ENCODE results near the gene GPR62. TPM values are rescaled to one million over a fixed set of nuclear protein-coding genes. Genes with fewer than 3 reads are reported as not detected.
"Not testable (repeated sequence)": the region's sequence is repeated elsewhere in the genome, so short reads cannot be mapped to it uniquely, and the experiment has no call there.

GPR62 gene
- total RNA-seq, 1 donor from 2014 or later, result not detected

DNA sequence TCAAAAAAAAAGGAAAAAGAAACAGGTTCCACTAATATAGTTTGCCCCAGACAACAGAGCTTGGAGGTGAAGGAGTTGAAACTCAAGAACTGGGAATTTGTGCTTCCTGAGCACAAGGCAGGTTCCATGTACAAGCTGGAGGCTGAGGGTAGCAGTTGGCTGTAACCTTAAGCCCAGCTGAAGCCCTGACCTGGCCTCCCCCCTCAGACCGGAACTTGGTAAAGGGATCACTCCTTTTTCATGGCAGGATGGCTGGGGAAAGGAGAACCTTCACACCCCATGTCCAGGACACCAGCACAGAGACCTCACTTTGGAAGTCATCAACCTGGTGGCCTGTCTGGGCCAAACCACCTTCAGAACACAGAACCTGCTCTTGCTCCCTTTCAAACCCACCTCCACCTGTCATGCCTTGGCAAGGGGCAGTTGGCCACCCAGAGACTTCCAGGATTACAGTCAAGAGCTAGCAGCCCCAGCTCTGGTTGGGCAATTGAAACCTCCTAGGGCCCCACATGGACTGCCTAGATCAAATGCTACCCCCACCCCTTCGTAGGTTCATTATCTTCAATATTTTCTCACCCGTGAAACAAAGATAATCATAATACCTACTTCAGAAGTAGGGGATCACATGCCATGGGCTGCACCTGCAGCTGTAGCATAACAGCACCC, 37.0 kb downstream of the GPR62 start:
- DNase-seq (ENCODE audit: low read depth in 2 of 2), result no peak

- not testable (repeated sequence) for DNase-seq (ENCODE audit: low read depth in 2 of 2)
These were observed 38.5 kb downstream of the GPR62 start for GRCh38 chr3:51993657-51994056.

- no peak for DNase-seq (ENCODE audit: low read depth in 2 of 2)
These were observed 39.3 kb downstream of the GPR62 start for GRCh38 chr3:51994530-51994929.

GRCh38 chr3:51995346-51996163, 40.4 kb downstream of the GPR62 start, which contains the start of gene RPL29:
Gene RPL29 (minus strand): TSS chr3:51995895. CDS start chr3:51995461, 434 bp downstream.
- DNase-seq (ENCODE audit: low read depth in 2 of 2), result peak; percentile 95 to 97

DNA sequence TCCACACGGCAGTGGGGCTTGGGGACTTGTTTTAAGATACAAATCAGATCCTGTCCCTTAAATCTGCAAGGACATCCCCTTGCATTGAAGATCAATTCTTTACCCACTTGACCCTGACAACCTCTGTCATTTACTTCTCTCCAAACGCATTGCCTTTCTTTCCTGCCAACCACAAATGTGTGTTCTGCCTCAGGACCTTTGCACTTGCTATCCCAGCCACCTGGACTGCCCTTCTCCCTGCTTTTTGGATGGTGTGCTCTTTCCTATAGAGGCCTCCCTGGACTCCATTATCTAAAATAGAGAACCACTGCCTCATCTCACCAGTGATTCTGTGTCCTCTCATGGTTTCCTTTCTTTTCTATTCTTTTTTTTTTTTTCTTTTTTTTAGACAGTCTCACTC, 42.0 kb downstream of the GPR62 start:
- DNase-seq (ENCODE audit: low read depth in 2 of 2), result no peak

DNA sequence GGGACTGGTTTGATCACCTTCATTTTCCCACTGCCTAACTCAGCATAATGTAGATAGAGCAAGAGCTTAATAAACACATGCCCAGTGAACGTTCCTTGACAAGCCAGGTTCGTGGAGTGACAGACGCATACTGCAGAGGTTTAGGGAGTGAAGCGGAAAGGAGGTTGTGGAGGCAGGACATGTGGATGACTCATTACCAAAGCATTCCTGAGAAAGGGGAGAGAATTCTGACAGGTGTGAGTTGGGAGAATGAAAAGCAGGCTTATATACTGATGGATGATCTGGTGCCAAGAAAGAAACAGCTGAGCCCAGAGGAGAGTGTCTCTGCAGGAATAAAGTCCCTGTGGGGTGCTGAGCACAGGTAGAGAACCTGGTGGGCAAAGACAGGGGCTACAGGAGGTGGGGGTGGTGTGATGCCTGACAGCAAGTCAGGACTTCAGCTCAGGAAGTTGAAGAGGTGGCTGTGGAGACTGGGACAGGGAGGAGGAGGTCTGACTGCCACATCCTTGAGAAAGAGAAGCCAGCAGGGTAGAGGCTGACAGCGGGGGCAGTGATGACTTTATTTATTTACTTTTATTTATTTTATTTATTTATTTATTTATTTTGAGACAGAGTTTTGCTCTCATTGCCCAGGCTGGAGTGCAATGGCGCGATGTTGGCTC, 42.9 kb downstream of the GPR62 start:
- no peak for DNase-seq (ENCODE audit: low read depth in 2 of 2)

GRCh38 chr3:51998774-51999173, 43.6 kb downstream of the GPR62 start:
- DNase-seq (ENCODE audit: low read depth in 2 of 2), result no peak

DNA sequence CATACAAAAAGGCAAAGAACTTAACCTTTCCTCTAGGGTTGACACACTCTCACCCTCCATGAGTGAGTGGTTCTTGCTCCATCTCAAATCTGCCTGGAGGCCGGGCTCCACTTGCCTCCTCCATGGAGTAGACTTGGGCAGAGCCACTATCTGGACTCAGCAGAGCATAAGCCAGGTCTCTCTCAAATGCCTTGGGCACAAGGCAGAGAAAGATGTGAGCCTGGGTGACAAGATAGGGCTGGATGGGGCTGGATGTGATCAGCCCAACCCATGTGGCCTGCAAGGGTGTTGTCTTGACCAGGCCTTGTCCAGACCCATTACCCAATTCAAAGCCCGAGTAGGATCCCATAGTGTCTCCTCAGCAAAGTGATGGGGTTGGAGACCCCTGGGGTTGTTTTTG, 44.7 kb downstream of the GPR62 start:
- no peak for DNase-seq (ENCODE audit: low read depth in 2 of 2)

GRCh38 chr3:52001443-52001974, 46.3 kb downstream of the GPR62 start:
- DNase-seq (ENCODE audit: low read depth in 2 of 2), result peak; percentile 65 to 84

- DNase-seq (ENCODE audit: low read depth in 2 of 2), result no peak
These were observed 47.6 kb downstream of the GPR62 start for GRCh38 chr3:52002748-52003147.

DNA sequence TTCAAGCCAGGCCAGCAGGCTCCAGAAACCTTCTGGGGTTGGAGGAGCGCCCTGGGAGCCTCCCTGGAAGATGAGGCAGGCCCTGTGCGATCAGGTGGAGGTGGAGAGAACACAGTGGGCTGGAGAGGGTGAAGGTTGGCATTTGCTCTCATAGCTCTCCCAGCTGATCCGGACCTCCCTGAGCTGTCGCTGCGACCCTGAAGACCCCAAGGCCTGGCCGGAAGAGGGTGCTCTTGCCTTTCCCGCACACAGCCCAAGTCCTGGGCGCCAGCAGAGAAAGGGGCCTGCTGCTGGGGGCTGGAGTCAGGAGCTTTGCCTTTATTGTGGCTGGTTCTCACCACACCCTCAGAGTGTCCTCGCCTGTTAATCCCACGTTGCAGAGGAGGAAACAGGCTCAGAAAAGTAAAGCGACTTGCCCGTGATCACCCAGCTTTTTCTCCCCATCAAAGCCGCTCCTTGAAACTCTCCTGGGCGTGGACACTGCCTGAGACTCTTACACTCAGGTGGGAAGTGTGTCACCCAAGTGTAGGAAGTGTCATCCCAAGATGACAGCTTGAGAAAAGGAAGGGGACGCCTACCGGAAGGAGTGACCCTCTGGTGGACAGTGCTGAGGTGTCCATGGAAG, 49.1 kb downstream of the GPR62 start:
- peak in 1 of 2 donors; percentile 57 for DNase-seq (ENCODE audit: low read depth in 2 of 2)

- DNase-seq (ENCODE audit: low read depth in 2 of 2), result no peak
These were observed 49.8 kb downstream of the GPR62 start for GRCh38 chr3:52004906-52005395.

GRCh38 chr3:52005571-52005986, 50.4 kb downstream of the GPR62 start:
- peak in 1 of 2 donors; percentile 45 for DNase-seq (ENCODE audit: low read depth in 2 of 2)

GRCh38 chr3:52006017-52006819, 51.0 kb downstream of the GPR62 start:
- DNase-seq (ENCODE audit: low read depth in 2 of 2), result no peak

GRCh38 chr3:52006820-52007133, 51.6 kb downstream of the GPR62 start:
- DNase-seq (ENCODE audit: low read depth in 2 of 2), result no peak

Other genes starting within 250 kb of the GPR62 start
- gene GRM2, start 248.3 kb upstream of the GPR62 start, total RNA-seq, result under 0.01 TPM in 2 replicates
- gene IQCF6, start 176.1 kb upstream of the GPR62 start, total RNA-seq, result not detected in 2 replicates
- not detected in 2 replicates for gene IQCF2, start 93.8 kb upstream of the GPR62 start, total RNA-seq
- not detected in 2 replicates for gene IQCF5, start 79.8 kb upstream of the GPR62 start, total RNA-seq
- gene IQCF1, start 52.0 kb upstream of the GPR62 start, total RNA-seq, result not detected in 2 replicates
- gene RRP9, start 13.5 kb upstream of the GPR62 start, total RNA-seq, result 11.1 and 18.5 TPM in 2 replicates
- 4.6 and 7.4 TPM in 2 replicates for gene PARP3, start 13.0 kb upstream of the GPR62 start, total RNA-seq
- 15.0 and 19.2 TPM in 2 replicates for gene PCBP4, start 12.1 kb downstream of the GPR62 start, total RNA-seq
- gene ABHD14B, start 18.7 kb downstream of the GPR62 start, total RNA-seq, result 10.0 and 16.7 TPM in 2 replicates
- 3.1 and 3.4 TPM in 2 replicates for gene ABHD14A, start 19.7 kb downstream of the GPR62 start, total RNA-seq
- 10.7 and 22.2 TPM in 2 replicates for gene ACY1, start 28.2 kb downstream of the GPR62 start, total RNA-seq
- 760 and 1,004 TPM in 2 replicates for gene RPL29, start 40.5 kb downstream of the GPR62 start, total RNA-seq
- 5.4 and 6.2 TPM in 2 replicates for gene DUSP7, start 101.2 kb downstream of the GPR62 start, total RNA-seq
- gene POC1A, start 199.0 kb downstream of the GPR62 start, total RNA-seq, result 4.0 and 8.7 TPM in 2 replicates
- gene ALAS1, start 242.8 kb downstream of the GPR62 start, total RNA-seq, result 28.4 and 35.5 TPM in 2 replicates